GM21717 (cell line): ENCODE measurements around the gene SERPINB5.

Source experiments
- ATAC-seq: cut with Tn5 transposase; IDR thresholded peaks from one replicate; pipeline ENCODE4 v1.9.1; 2021; ENCODE audit warnings: mild to moderate bottlenecking, moderate library complexity; ENCODE audit not compliant: unreplicated experiment

Gene SERPINB5

DNA sequence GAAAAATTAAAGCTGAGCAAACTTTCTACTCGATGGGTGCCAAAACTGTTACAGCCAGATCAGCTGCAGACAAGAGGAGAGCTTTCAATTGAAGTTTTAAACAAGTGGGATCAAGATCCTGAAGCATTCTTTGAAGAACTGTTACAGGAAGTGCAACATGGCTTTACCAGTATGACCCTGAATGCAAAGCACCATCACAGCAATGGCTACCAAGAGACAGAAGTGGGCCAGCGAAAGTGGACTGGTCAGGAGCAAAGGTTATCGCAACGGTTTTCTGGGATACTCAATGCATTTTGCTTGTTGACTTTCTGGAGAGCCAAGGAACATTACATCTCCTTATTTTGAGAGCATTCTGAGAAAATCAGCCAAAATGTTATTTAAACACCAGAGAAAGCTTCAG, 9.1 kb upstream of the SERPINB5 start:
- ATAC-seq, result no peak

- no peak for ATAC-seq
Measured at GRCh38 chr18:63468575-63468974, 8.2 kb upstream of the SERPINB5 start.

DNA sequence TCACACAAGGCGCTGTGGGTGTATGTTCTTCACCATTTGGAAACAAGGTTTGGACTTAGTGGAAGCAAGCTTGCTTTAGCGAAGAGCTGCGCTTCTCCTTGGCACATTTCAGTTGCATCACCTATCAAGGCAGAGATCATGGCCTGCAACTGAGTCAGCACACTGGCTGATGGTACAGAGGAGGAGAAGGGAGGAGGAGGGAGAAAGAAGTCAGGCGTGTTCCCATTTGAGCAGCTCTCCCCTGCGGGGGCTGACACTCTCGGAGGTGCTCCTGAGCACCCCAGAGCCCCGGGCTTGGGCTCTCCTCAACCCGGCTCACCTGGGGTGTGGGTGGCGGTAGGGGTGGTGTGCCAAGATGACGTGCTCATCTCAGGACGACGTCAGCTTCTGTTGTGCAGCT, 6.0 kb upstream of the SERPINB5 start:
- no peak for ATAC-seq

- ATAC-seq, result no peak
Measured at GRCh38 chr18:63472380-63472779, 4.4 kb upstream of the SERPINB5 start.

DNA sequence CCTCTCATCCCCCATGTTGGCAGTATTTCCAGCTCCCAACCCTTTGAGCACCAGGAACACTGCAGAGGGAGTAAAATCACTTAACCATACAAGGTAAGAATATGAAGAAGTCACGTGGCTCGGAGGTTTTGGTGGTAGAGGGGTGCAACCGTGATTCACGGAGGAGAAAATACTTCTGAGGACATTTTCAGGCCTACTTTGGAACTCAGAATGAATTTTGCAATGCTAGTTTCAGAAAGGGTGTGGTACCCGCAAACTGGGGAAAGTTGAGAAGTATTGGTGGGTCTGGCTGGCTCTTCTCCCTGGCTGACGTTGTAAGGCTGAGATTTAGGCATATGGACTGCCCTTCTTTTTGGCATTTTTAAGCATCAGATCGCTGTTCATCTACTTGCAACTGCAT, 442 bp downstream of the SERPINB5 start:
- ATAC-seq, result no peak

- no peak for ATAC-seq
Measured at GRCh38 chr18:63477968-63478367, 1.2 kb downstream of the SERPINB5 start.

GRCh38 chr18:63479826-63480225, 3.1 kb downstream of the SERPINB5 start:
- no peak for ATAC-seq

- no peak for ATAC-seq
Measured at GRCh38 chr18:63480476-63480875, 3.7 kb downstream of the SERPINB5 start.

- ATAC-seq, result no peak
Measured at GRCh38 chr18:63480915-63481314, 4.2 kb downstream of the SERPINB5 start.

DNA sequence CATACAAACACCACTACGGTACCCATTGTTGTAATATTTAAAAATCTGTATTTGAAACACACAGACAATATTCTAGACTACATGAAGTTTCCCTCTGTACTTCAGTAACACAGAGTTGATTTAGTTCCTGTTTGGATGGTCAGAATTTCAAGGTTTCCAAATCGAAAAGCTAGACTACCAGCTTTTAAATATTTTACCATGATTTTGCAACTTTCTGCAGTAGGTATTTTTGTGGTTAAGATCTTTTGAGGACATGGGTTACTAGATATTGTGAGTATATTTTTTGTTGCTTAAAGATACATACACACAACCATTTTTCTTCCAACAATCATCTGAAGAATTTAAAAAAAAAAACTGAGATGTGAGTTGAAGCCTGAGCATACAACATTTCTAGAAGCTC, 10.9 kb downstream of the SERPINB5 start:
- no peak for ATAC-seq

- no peak for ATAC-seq
Measured at GRCh38 chr18:63488160-63488559, 11.4 kb downstream of the SERPINB5 start.

- ATAC-seq, result no peak
Measured at GRCh38 chr18:63492851-63493250, 16.1 kb downstream of the SERPINB5 start.

DNA sequence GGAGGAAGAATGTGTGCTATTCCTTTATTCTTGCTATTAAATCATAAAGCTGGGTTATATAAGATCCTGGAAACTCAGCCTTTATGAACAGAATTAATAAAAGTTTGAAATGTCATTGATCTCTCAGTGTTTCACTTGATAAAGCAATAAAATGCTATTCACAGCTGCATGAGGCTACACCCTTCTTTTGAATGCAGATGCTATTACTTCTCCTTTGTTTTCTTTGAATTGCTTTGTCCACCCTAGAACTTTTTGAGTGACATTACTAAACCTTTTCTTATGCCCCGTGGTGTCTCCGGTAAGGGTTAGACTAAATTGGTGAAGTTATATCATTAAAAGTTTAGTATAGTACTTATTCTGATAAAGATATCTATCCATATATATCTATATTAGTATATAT, 18.9 kb downstream of the SERPINB5 start:
- no peak for ATAC-seq

GRCh38 chr18:63505566-63506335, 29.0 kb downstream of the SERPINB5 start:
- no peak for ATAC-seq

DNA sequence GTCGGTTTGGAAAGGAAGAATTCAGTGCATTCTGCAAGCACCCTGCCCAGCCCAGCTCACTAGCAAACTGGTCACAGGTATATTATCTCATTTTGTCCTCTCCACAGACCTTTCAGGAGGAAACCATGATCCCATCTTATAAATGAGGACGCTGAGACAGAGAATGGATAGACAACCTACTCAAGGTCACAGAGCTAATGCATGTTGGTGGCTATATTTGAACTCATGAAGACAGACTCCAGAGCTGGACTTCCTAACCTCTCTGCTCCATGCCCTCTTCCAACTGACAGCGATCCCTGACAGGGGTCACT, 29.5 kb downstream of the SERPINB5 start:
- ATAC-seq, result no peak

- ATAC-seq, result no peak
Measured at GRCh38 chr18:63508596-63508995, 31.8 kb downstream of the SERPINB5 start.

DNA sequence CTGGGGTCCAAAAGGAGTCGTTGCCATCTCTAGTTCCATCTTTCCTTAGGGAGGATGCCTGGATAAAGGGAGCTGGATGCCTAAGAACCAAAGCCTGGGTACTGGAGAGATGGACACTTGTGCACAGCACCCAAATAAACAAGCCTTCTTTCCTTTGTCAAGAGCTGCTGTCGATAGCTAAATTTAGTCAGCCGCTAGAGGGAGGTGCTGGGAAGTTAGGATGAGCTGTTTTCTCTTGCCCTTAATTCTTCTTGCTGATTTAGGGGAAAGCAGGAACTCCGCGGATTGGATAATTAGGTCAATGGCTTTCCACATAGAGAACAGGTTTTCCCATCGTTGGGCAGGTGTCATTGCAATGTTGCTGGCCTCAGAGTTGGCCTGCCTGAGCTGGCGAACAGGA, 34.5 kb downstream of the SERPINB5 start:
- ATAC-seq, result no peak

DNA sequence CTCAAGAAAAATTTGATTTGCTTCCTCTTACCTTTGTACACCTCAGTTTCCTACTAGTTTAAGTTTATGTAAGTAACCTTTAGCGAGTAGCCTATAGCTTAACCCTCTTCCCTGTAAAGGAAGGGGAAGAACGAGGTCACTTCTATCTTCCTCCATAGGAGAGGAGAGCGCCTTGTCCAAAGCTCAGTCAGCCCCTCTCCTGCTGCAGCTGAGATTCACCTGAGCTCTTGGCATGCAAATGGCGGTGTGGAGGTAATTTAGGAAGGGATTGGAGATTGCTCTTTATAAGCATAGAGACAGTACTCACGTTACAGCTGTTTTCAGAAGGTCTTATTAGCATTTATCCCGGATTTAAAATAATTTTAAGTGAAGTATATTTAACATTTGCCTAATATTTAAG, 37.6 kb downstream of the SERPINB5 start:
- ATAC-seq, result no peak

- ATAC-seq, result no peak
Measured at GRCh38 chr18:63514888-63515678, 38.3 kb downstream of the SERPINB5 start.

GRCh38 chr18:63515801-63516200, 39.0 kb downstream of the SERPINB5 start:
- no peak for ATAC-seq

- peak; percentile 91 for ATAC-seq
Measured at GRCh38 chr18:63518178-63519012, 41.6 kb downstream of the SERPINB5 start.
